Skeletal muscle cell (primary cell): Measurements from ENCODE around the gene BARX1.

Experiments used
- DNase-seq: peaks from one replicate; pipeline ENCODE4 v3.0.0-alpha.2; 2010; ENCODE audit warnings: low read depth
- H3K4me3 ChIP-seq: 2 replicates; pipeline ENCODE4 v1.5.1; 2011; ENCODE audit warnings: low read depth, mild to moderate bottlenecking, control low read depth, low read length, moderate library complexity

Gene BARX1

GRCh38 chr9:93937193-93937592 lies 18.0 kb downstream of the BARX1 start:
- DNase-seq: no peak
- no peak overlapping the region for H3K4me3 ChIP-seq

- no peak overlapping the region for H3K4me3 ChIP-seq
- no peak for DNase-seq
Observed at GRCh38 chr9:93931905-93932304, 23.2 kb downstream of the BARX1 start.

DNA sequence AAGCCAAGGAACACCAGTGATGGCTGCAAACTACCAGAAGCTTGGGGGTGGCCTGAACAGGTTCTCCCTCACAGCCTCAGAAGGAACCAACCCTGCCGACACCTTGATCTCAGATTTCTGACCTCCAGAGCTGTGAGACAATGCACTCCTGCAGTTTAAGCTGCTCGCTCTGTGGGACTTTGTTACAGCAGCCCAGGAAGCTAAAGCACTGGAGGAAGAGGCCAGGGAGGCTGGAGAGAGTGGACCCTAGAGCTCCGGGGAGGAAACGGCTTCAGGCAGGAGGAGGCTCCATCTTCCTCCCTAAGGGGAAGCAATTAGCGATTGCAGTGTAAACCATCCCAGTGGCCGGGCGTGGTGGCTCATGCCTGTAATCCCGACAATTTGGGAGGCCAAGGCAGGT lies 25.1 kb downstream of the BARX1 start:
- H3K4me3 ChIP-seq: no peak overlapping the region
- no peak for DNase-seq

GRCh38 chr9:93929231-93929630 lies 25.9 kb downstream of the BARX1 start:
- no peak overlapping the region for H3K4me3 ChIP-seq
- no peak for DNase-seq

- no peak for DNase-seq
- H3K4me3 ChIP-seq: no peak overlapping the region
Observed at GRCh38 chr9:93922535-93922934, 32.6 kb downstream of the BARX1 start.

- H3K4me3 ChIP-seq: no peak overlapping the region
- no peak for DNase-seq
Observed at GRCh38 chr9:93920131-93920800, 34.9 kb downstream of the BARX1 start.

- H3K4me3 ChIP-seq: no peak overlapping the region
- no peak for DNase-seq
Observed at GRCh38 chr9:93918061-93918460, 37.1 kb downstream of the BARX1 start.

- H3K4me3 ChIP-seq: no peak overlapping the region
- DNase-seq: no peak
Observed at GRCh38 chr9:93917121-93917853, 37.9 kb downstream of the BARX1 start.

- H3K4me3 ChIP-seq: no peak overlapping the region
- no peak for DNase-seq
Observed at GRCh38 chr9:93916358-93916757, 38.8 kb downstream of the BARX1 start.

DNA sequence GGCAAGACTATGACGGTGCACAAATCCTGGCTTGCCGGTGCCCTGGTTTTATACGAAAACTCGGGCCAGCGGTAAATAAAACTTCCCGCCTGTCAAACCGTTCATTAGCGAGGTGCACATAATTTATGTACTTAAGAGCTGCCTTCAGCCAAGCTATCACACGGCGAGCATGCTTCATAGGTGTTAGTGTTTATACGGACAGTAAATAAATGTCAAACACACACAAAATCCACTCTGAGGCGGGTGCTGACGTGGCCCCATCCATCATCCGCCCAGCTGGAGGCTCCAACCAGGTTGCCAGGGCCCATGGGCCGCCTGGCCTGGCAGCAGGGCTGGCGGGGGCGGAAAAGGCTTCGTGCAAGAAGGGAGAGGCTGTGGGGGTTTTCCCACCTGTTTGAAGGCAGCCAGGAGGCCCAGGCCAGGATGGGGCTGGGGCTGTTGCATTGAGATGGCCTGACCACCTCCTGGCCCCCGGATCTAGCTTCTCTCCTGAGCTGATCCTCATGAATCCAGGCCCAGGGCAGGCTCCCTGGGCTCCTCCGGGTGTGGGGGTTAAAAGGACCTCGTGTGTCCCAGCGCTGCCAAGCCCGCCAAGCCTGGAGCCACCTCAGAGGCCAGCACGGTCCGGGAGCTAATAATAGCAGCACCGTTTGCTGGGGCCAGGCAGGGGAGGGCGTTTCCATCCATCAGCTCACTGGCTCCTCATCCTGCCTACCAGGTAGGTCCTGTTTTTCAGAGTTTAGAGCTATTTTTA lies 43.2 kb downstream of the BARX1 start:
- H3K4me3 ChIP-seq: no peak overlapping the region
- DNase-seq: no peak

GRCh38 chr9:93911136-93911745 lies 43.9 kb downstream of the BARX1 start:
- no peak overlapping the region for H3K4me3 ChIP-seq
- DNase-seq: no peak

DNA sequence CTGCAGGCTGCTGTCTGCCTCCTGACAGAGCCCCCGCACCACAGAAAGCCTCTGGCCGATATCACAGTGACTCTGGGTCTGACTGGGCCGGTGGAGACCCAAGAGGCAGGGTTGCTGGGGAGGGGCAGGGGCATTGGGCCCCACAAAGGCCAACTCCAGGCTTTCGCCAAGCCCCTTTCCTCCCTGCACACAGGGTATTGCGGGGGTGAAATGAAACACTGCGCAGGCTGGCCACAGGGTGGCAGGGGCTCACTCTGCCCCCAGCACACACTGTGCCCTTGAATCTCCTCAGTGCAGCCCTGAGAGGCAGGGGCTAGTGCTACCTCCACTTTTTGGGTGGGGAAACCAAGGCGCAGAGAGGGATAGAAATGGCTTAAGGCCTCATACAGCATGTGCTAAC lies 44.6 kb downstream of the BARX1 start:
- no peak for DNase-seq
- no peak overlapping the region for H3K4me3 ChIP-seq

GRCh38 chr9:93910196-93910595 lies 45.0 kb downstream of the BARX1 start:
- no peak overlapping the region for H3K4me3 ChIP-seq
- no peak for DNase-seq

- H3K4me3 ChIP-seq: no peak overlapping the region
- no peak for DNase-seq
Observed at GRCh38 chr9:93909242-93909616, 45.9 kb downstream of the BARX1 start.

DNA sequence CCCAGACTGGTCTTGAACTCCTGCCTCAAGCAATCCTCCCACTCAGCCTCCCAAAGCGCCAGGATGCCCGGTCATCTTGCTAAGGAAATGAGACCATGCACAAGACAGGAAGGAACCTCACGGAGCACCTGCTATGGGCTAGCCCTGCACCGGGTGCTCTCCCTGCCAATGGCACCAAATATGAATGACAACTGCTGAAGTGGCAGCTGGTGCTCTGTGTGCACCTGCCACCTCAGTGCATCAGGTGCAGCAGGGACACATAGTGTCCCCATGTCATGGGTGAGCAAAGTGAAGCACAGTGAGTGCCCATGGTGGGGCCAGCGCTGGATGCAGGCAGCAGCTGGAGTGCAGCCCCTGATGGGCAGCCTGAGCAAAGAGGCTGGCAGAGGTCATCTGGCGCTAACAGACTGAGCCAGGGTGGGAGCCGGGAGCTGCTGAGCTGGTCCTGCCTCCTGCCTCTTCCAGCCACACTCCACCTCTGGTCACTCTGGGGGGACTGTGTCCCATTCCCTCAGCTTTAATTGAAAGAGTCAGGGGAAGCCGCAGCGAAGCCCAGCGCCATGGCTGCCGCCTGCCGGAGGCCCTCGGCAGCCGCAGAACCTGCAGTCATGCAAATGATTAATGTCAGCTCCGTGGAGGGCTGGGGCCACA lies 46.4 kb downstream of the BARX1 start:
- no peak for DNase-seq
- H3K4me3 ChIP-seq: no peak overlapping the region

- H3K4me3 ChIP-seq: no peak overlapping the region
- no peak for DNase-seq
Observed at GRCh38 chr9:93907551-93908199, 47.5 kb downstream of the BARX1 start.

DNA sequence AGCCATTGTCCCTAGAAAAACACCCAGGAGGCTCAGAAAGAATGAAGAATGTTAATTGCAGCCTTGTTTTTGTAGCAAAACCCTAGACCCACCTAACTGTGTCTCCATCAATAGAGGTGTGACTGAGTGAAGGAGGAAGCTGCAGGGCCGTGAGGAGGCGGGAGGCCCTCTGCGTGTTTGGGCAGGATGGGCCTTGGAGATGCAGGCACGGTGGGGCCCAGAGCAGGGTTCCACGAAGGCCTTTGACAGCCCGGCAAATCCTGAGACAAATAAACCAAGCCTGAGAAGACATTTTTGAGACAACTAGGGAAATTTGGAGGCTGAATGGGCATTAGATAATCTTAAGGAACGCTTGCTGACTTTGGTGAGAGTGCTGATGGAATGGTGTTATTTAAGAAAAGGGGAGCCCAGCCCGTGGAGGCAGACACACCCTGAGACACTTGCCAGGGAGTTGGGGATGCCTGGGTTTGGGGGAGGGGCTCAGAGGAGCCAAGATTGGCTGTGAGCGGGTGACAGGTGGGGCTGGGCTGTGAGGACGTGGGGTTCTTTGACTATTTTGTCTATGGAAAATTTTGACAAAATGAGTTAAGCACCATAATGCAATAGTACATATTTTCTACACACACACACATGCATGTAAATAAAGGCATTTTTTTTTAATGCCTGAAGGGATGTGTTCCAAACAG lies 48.8 kb downstream of the BARX1 start:
- no peak for DNase-seq
- H3K4me3 ChIP-seq: no peak overlapping the region

- no peak overlapping the region for H3K4me3 ChIP-seq
- no peak for DNase-seq
Observed at GRCh38 chr9:93905473-93906133, 49.6 kb downstream of the BARX1 start.
